H1 (cell line): ENCODE results near the gene ZSCAN21. TPM values are rescaled to one million over a fixed set of nuclear protein-coding genes. Genes with fewer than 3 reads are reported as not detected.

Experiments
- CTCF ChIA-PET: fragments of 300-600 bp; sonication (Branson Sonifier 250); formaldehyde crosslinking; loops from one replicate; lab custom pipeline; 2021; ENCODE audit not compliant: partially characterized antibody; lab: Charles Lee
- POLR2A ChIA-PET: fragments of 300-600 bp; sonication (Branson Sonifier 250); formaldehyde crosslinking; loops from one replicate; lab custom pipeline; 2021; ENCODE audit warnings: inconsistent platforms; ENCODE audit not compliant: partially characterized antibody; lab: Charles Lee
- DNase-seq, 2 experiments: peaks; one replicate each; pipeline versions ENCODE4 v3.0.0 to v3.0.0-alpha.2; 2010 to 2022; ENCODE audit warnings: low spot score in 2 of 2, low read depth in 1 of 2, mixed read lengths in 1 of 2
- FAIRE-seq: peaks from 2 replicates; lab custom pipeline; 2011; peaks lifted over from hg19 to GRCh38; lab: Jason Lieb, UNC
- H2AFZ ChIP-seq: 2 replicates; pipeline ENCODE4 v1.8.1; 2012; ENCODE audit warnings: low read length, inconsistent platforms
- H2AK5ac ChIP-seq: 2 replicates; pipeline ENCODE4 v1.6.1; 2013; ENCODE audit warnings: low read depth, low read length
- H2BK120ac ChIP-seq: replicated peaks from 2 replicates; pipeline ENCODE3; 2013; ENCODE audit warnings: low read depth, low read length, inconsistent platforms
- H2BK12ac ChIP-seq: 2 replicates; pipeline ENCODE4 v1.6.1; 2013; ENCODE audit warnings: low read depth, low read length
- H2BK15ac ChIP-seq: 2 replicates; pipeline ENCODE4 v1.6.1; 2013; ENCODE audit warnings: low read length
- H2BK20ac ChIP-seq: 2 replicates; pipeline ENCODE4 v1.6.1; 2013; ENCODE audit warnings: low read length
- H2BK5ac ChIP-seq: 2 replicates; pipeline ENCODE4 v1.6.1; 2013; ENCODE audit warnings: low read depth, low read length
- H3K14ac ChIP-seq: 2 replicates; pipeline ENCODE4 v1.6.1; 2013; ENCODE audit warnings: inconsistent platforms; ENCODE audit not compliant: insufficient read length
- H3K18ac ChIP-seq: 2 replicates; pipeline ENCODE4 v1.6.1; 2013; ENCODE audit warnings: low read length; ENCODE audit errors: extremely low read depth
- H3K23ac ChIP-seq: 2 replicates; pipeline ENCODE4 v1.6.1; 2013; ENCODE audit warnings: inconsistent platforms; ENCODE audit not compliant: insufficient read length
- H3K23me2 ChIP-seq: 2 replicates; pipeline ENCODE4 v1.6.1; 2013; ENCODE audit warnings: low read depth, low read length
- H3K27ac ChIP-seq: 2 replicates; pipeline ENCODE4 v1.6.1; 2011; ENCODE audit warnings: low read depth, low read length, inconsistent platforms
- H3K27me3 ChIP-seq, 4 experiments: replicated peaks in 1 of 4; 1 replicate in 1 of 4; 2 replicates in 3 of 4; pipeline versions ENCODE4 v1.6.1 to v1.8.1; 2011 to 2013; ENCODE audit warnings: low read length in 3 of 4, mild to moderate bottlenecking in 3 of 4, inconsistent platforms in 2 of 4, mixed read lengths in 2 of 4, moderate library complexity in 1 of 4; ENCODE audit not compliant: control insufficient read depth in 3 of 4, insufficient read depth in 3 of 4; ENCODE audit errors: extremely low read depth in 1 of 4
- H3K36me3 ChIP-seq, 4 experiments: 2 replicates each; pipeline versions ENCODE4 v1.6.1 to v1.8.1; 2011 to 2013; ENCODE audit warnings: mild to moderate bottlenecking in 4 of 4, low read length in 3 of 4, moderate library complexity in 2 of 4, control low read depth in 1 of 4, inconsistent platforms in 1 of 4; ENCODE audit not compliant: insufficient read depth in 4 of 4, control insufficient read depth in 2 of 4
- H3K4ac ChIP-seq: replicated peaks from 2 replicates; pipeline ENCODE3; 2013; ENCODE audit warnings: low read length, low read depth, mixed read lengths, inconsistent platforms; ENCODE audit not compliant: insufficient read length
- H3K4me1 ChIP-seq, 4 experiments: replicated peaks in 1 of 4; 1 replicate in 1 of 4; 2 replicates in 3 of 4; pipeline versions ENCODE4 v1.6.1 to v1.8.1; 2011 to 2013; ENCODE audit warnings: low read length in 3 of 4, inconsistent platforms in 2 of 4, mixed read lengths in 1 of 4; ENCODE audit not compliant: insufficient read depth in 4 of 4, control insufficient read depth in 3 of 4
- H3K4me2 ChIP-seq, 2 experiments: 2 replicates each; pipeline versions ENCODE4 v1.6.1 to v1.8.1; 2011 to 2013; ENCODE audit warnings: low read depth in 2 of 2, low read length in 2 of 2, control low read depth in 1 of 2, inconsistent platforms in 1 of 2, mild to moderate bottlenecking in 1 of 2; ENCODE audit not compliant: insufficient read depth in 1 of 2
- H3K4me3 ChIP-seq, 4 experiments: fragments of 200-600, 300-600 bp in 1 of 4; sonication (generic), shearing (Covaris generic), sonication (Bioruptor Twin) in 1 of 4; 2 replicates each; pipeline versions ENCODE4 v1.5.1 to v1.8.1; 2011 to 2016; ENCODE audit warnings: low read length in 4 of 4, low read depth in 3 of 4, control low read depth in 2 of 4, inconsistent platforms in 2 of 4, mild to moderate bottlenecking in 2 of 4, mixed read lengths in 1 of 4, moderate library complexity in 1 of 4; ENCODE audit not compliant: insufficient read depth in 2 of 4; ENCODE audit errors: extremely low read depth in 1 of 4
- H3K56ac ChIP-seq: replicated peaks from 2 replicates; pipeline ENCODE3; 2013; ENCODE audit warnings: low read depth, mild to moderate bottlenecking, mixed read lengths, low read length, inconsistent platforms; ENCODE audit not compliant: insufficient read length
- H3K79me1 ChIP-seq: 2 replicates; pipeline ENCODE4 v1.6.1; 2013; ENCODE audit warnings: low read depth, low read length, control low read depth
- H3K79me2 ChIP-seq, 2 experiments: 2 replicates each; pipeline versions ENCODE4 v1.6.1 to v1.8.1; 2012 to 2013; ENCODE audit warnings: low read length in 2 of 2, mild to moderate bottlenecking in 2 of 2, inconsistent platforms in 1 of 2; ENCODE audit not compliant: insufficient read depth in 2 of 2, control insufficient read depth in 1 of 2
- H3K9ac ChIP-seq, 4 experiments: replicated peaks in 1 of 4; 1 replicate in 1 of 4; 2 replicates in 3 of 4; pipeline versions ENCODE4 v1.6.1 to v1.8.1; 2011 to 2013; ENCODE audit warnings: low read depth in 3 of 4, low read length in 3 of 4, control low read depth in 2 of 4, mild to moderate bottlenecking in 2 of 4, moderate library complexity in 2 of 4, inconsistent platforms in 1 of 4; ENCODE audit errors: extremely low read depth in 1 of 4
- H3K9me3 ChIP-seq, 2 experiments: 2 replicates each; pipeline versions ENCODE4 v1.6.1 to v1.8.1; 2012 to 2013; ENCODE audit warnings: mild to moderate bottlenecking in 2 of 2, moderate library complexity in 2 of 2, control low read depth in 1 of 2, inconsistent platforms in 1 of 2, low read depth in 1 of 2, low read length in 1 of 2, mixed read lengths in 1 of 2; ENCODE audit not compliant: insufficient read depth in 2 of 2
- H4K20me1 ChIP-seq, 2 experiments: replicated peaks in 1 of 2; 2 replicates each; pipeline versions ENCODE3 to v1.8.1; 2011 to 2013; ENCODE audit warnings: inconsistent platforms in 2 of 2, low read length in 2 of 2, mild to moderate bottlenecking in 1 of 2; ENCODE audit not compliant: insufficient read depth in 2 of 2, control insufficient read depth in 1 of 2
- H4K5ac ChIP-seq: 2 replicates; pipeline ENCODE4 v1.6.1; 2013; ENCODE audit warnings: low read length, low read depth, mixed read lengths, inconsistent platforms; ENCODE audit not compliant: insufficient read length
- H4K8ac ChIP-seq: 2 replicates; pipeline ENCODE4 v1.8.0; 2013; ENCODE audit warnings: mild to moderate bottlenecking, moderate library complexity, low read length, inconsistent platforms; ENCODE audit not compliant: insufficient read depth; ENCODE audit errors: extremely low read depth
- H4K91ac ChIP-seq: replicated peaks from 2 replicates; pipeline ENCODE3; 2013; ENCODE audit warnings: low read length, mixed read lengths, inconsistent platforms; ENCODE audit not compliant: insufficient read length
- ATF3 ChIP-seq: IDR thresholded peaks from 2 replicates; pipeline ENCODE4 v1.6.1; 2011; ENCODE audit warnings: low read depth, mild to moderate bottlenecking, low read length; ENCODE audit not compliant: insufficient read depth
- KDM4A ChIP-seq: IDR thresholded peaks from one replicate; pipeline ENCODE4 v1.7.1; 2012; ENCODE audit warnings: low read depth, mild to moderate bottlenecking, moderate library complexity, low read length, inconsistent platforms; ENCODE audit not compliant: severe bottlenecking
- SIN3A ChIP-seq, 2 experiments: IDR thresholded peaks in 1 of 2; conservative IDR thresholded peaks in 1 of 2; 2 replicates each; pipeline ENCODE4 v1.6.1; 2011 to 2012; ENCODE audit warnings: low read length in 2 of 2, improper control_type of control experiment in 1 of 2, low read depth in 1 of 2, mild to moderate bottlenecking in 1 of 2
- SP2 ChIP-seq: IDR thresholded peaks from 2 replicates; pipeline ENCODE4 v1.6.1; 2012; ENCODE audit warnings: mild to moderate bottlenecking, low read length, inconsistent platforms
- SP4 ChIP-seq: IDR thresholded peaks from 2 replicates; pipeline ENCODE4 v1.6.1; 2012; ENCODE audit warnings: low read length, inconsistent platforms
- SRF ChIP-seq: IDR thresholded peaks from 2 replicates; pipeline ENCODE4 v1.6.1; 2011; ENCODE audit warnings: mild to moderate bottlenecking, low read depth, low read length, moderate library complexity
- TCF12 ChIP-seq: IDR thresholded peaks from 2 replicates; pipeline ENCODE4 v1.6.1; 2011; ENCODE audit warnings: low read depth, mild to moderate bottlenecking, low read length
- USF2 ChIP-seq: IDR thresholded peaks from 2 replicates; pipeline ENCODE4 v1.6.1; 2011; ENCODE audit warnings: low read length, improper control_type of control experiment
- WGBS, 2 experiments: shearing (Covaris generic) in 1 of 2; methylation state at CpG; one replicate each; pipeline versions ENCODE4 v1.1.6 to v1.1.7; 2013 to 2015; ENCODE audit warnings: low lambda C conversion rate in 2 of 2, mixed read lengths in 2 of 2, inconsistent platforms in 1 of 2, low coverage in 1 of 2, missing lambda C conversion rate in 1 of 2; ENCODE audit not compliant: insufficient replicate concordance in 2 of 2, insufficient coverage in 1 of 2, insufficient read length in 1 of 2; ENCODE audit errors: extremely low coverage in 1 of 2, missing lambda C conversion rate in 1 of 2; 5-methylcytosine and 5-hydroxymethylcytosine counted together
- polyA plus RNA-seq, 7 experiments: library from polyadenylated mRNA; depleted of rRNA in 3 of 7; stranded (reverse) in 5 of 7; unstranded in 2 of 7; fragments of >200 nt in 5 of 7; fragments of 200-250 nt in 2 of 7; gene quantifications; 1 replicate in 5 of 7; 2 replicates in 1 of 7; 4 replicates in 1 of 7; pipeline versions ENCODE4 v1.2.1 to v1.2.3, GENCODE V29; 2011 to 2013; ENCODE audit warnings: missing spikeins in 2 of 7, mixed read lengths in 2 of 7
- total RNA-seq: library from RNA; stranded (reverse); fragmentation: NEBNext Ultra II Directional; extraction: Animal tissue kit (Norgen Biotek cat#: 25700); gene quantifications from 2 replicates; pipeline ENCODE4 v1.2.1, GENCODE V29; 2021

ZSCAN21 gene
- total and polyA plus RNA-seq, 2 of the 8 experiments (the other 6 are each of a cell fraction or from before 2014, with no cell fraction given) = 15.4 to 26.1 TPM

- H3K4me1 ChIP-seq = no peaks in the 10 kb centered on the region
- CTCF ChIA-PET = interaction anchor here (0.6 to 9.7 kb wide), 4 partner anchors 17 to 41 kb away, joined by 3 to 99 read pairs (median 4); no protein-coding TSS in a partner anchor
These were observed 38.7 kb upstream of the ZSCAN21 start for GRCh38 chr7:100010901-100011300.

More at GRCh38 chr7:100010901-100011300, 38.7 kb upstream of the ZSCAN21 start:
- no peak overlapping the region for H3K4ac ChIP-seq
- no peak overlapping the region for H3K4me3 ChIP-seq
- no peak overlapping the region for H3K4me2 ChIP-seq
- H2BK15ac ChIP-seq = no peak overlapping the region
- 100% methylated on average over 1 of the region's 2 CpGs; no CpG with 5 or more reads in 1 of the 2 experiments for WGBS, 2 experiments
- no peak overlapping the region for H3K9ac ChIP-seq
- no peak overlapping the region for H2AFZ ChIP-seq
- no peak overlapping the region for H4K5ac ChIP-seq
- no peaks in the 10 kb centered on the region for H3K36me3 ChIP-seq
- no peak overlapping the region for H3K27ac ChIP-seq
- no peaks in the 10 kb centered on the region for H3K27me3 ChIP-seq
- no peak overlapping the region for H2BK5ac ChIP-seq
- no peak overlapping the region for H3K56ac ChIP-seq
- no peak overlapping the region for H2AK5ac ChIP-seq
- H2BK20ac ChIP-seq = no peak overlapping the region
- H3K23ac ChIP-seq = no peak overlapping the region
- no peak overlapping the region for H3K14ac ChIP-seq
- H4K8ac ChIP-seq = no peak overlapping the region
- no peak for TF ChIP-seq SP2
- TF ChIP-seq SRF = no peak
- TF ChIP-seq TCF12 = no peak
- no peak for TF ChIP-seq SIN3A (conservative IDR thresholded peaks at IDR 0.05 in 1 of 2, IDR thresholded peaks at IDR 0.05 in 1 of 2; ENCODE audit: low read depth in 1 of 2, low read length in 2 of 2)
- no peak for TF ChIP-seq USF2
- TF ChIP-seq ATF3 = no peak
- no peak for TF ChIP-seq SP4
- no peak for TF ChIP-seq KDM4A
- H4K20me1 ChIP-seq = no peaks in the 10 kb centered on the region
- no peak for DNase-seq
- H4K91ac ChIP-seq = no peak overlapping the region
- peaks cover 2 to 3% of the 10 kb centered on the region in 2 experiments for H3K79me2 ChIP-seq
- H3K23me2 ChIP-seq = peaks cover 3% of the 10 kb centered on the region; the same call in 1 of the 2 replicates
- no peak overlapping the region for H2BK120ac ChIP-seq
- no peak overlapping the region for H3K18ac ChIP-seq
- FAIRE-seq = no peak
- H3K79me1 ChIP-seq = no peaks in the 10 kb centered on the region; the same call in 1 of the 2 replicates
- no peak overlapping the region for H2BK12ac ChIP-seq
- POLR2A ChIA-PET = interaction anchor here (1.2 to 7.4 kb wide), 2 partner anchors 12 to 14 kb away, joined by 4 to 47 read pairs; no protein-coding TSS in a partner anchor
- no peaks in the 10 kb centered on the region for H3K9me3 ChIP-seq
